ENCODE results near the gene AGFG1.

DNA sequence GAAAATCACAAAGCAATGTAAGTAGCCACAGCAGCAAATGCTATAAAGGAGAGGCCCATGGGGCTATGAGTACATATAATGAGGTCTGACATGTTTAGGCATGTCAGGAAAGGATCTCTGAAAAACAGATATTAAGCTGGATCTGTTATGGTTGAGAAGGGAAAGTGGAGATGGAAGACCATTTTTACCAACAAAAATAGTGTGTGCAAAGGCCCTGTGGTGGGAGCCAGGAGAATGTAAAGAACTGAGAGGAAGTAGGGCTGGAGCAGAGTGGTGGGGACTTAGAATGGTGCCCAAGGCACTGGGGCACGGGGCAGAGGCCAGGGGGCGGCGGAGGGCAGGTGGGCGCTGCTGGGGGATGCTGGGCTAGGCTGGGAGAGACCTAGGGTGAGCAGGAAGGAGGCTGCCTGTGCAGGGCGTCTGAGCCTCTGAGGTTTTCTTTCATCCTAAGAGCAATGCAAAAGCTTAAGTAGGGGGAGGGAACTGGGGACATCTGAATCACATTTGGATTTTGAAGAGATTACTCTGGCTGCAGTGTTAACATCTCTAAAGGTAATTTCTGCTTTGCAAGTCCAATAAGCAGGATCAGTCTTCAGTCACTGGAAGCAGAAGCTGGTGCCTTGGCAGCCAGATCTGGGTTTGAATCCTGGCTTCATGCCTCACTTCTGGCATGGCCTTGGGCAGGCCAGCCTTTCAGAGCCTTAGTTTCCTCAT, 4.9 kb upstream of the AGFG1 start:
- TF ChIP-seq, protein P1, sequence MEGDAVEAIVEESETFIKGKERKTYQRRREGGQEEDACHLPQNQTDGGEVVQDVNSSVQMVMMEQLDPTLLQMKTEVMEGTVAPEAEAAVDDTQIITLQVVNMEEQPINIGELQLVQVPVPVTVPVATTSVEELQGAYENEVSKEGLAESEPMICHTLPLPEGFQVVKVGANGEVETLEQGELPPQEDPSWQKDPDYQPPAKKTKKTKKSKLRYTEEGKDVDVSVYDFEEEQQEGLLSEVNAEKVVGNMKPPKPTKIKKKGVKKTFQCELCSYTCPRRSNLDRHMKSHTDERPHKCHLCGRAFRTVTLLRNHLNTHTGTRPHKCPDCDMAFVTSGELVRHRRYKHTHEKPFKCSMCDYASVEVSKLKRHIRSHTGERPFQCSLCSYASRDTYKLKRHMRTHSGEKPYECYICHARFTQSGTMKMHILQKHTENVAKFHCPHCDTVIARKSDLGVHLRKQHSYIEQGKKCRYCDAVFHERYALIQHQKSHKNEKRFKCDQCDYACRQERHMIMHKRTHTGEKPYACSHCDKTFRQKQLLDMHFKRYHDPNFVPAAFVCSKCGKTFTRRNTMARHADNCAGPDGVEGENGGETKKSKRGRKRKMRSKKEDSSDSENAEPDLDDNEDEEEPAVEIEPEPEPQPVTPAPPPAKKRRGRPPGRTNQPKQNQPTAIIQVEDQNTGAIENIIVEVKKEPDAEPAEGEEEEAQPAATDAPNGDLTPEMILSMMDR (IDR thresholded peaks at IDR 0.05 in 4 of 5, conservative IDR thresholded peaks at IDR 0.05 in 1 of 5), result no peak
- no peak for TF ChIP-seq POLR2A (IDR thresholded peaks at IDR 0.05)

All from gastrocnemius medialis (tissue), 4 donors.